ENCODE data around the gene HSFX2.
"Not testable (repeated sequence)": the region's sequence is repeated elsewhere in the genome, so short reads cannot be mapped to it uniquely, and the experiment has no call there.

The HSFX2 gene

DNA sequence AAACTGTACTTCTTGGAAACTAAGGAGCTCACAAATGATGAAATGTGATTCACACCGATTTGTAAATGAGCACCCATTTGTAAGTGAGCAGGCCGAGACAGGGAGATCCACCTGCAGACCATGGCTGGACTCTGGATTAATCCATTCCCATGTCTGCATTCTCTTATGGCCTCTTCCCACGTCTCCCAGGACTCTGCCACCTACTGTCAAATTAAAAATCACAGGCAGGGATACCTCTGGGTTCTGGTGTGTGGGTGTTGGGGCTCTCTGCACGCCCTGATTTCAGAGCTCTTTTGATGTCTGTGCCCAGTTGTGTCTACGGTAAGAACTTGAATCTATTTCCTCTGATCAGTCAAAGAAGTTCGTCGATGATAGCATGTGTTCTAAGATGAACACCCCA is 4.1 kb downstream of the HSFX2 start:
- not testable (repeated sequence) for DNase-seq (ENCODE audit: low spot score)

- not testable (repeated sequence) for DNase-seq (ENCODE audit: low spot score)
Observed at GRCh38 chrX:149587359-149587758, 7.8 kb downstream of the HSFX2 start, which contains the start of gene MAGEA9B. Gene MAGEA9B (minus strand): TSS chrX:149587459. CDS start chrX:149583179, 4,280 bp downstream.

- not testable (repeated sequence) for DNase-seq (ENCODE audit: low spot score)
Observed at GRCh38 chrX:149585631-149586030, 9.5 kb downstream of the HSFX2 start.

DNA sequence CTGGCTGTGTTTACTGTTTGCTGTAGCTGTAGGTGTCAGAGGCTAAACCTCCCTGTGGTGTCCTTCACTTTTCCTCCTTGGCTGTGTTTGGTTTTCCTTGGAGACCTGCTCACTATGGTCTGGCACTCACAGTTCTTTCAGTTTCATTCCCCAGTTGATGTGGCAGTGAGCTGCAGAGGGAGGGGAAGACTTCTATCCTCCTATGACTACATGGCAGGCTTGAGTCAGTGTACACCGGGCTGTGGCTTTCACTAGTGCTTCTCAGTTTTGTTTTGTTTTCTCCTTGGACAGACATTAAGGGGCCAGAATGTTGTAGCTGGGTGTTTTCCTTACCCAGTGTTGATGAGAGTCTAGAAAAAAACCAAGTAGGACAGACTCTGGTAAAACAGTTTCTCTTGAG is 21.7 kb downstream of the HSFX2 start:
- not testable (repeated sequence) for DNase-seq (ENCODE audit: low spot score)

- DNase-seq (ENCODE audit: low spot score), result no peak
Observed at GRCh38 chrX:149572743-149573142, 22.4 kb downstream of the HSFX2 start.

DNA sequence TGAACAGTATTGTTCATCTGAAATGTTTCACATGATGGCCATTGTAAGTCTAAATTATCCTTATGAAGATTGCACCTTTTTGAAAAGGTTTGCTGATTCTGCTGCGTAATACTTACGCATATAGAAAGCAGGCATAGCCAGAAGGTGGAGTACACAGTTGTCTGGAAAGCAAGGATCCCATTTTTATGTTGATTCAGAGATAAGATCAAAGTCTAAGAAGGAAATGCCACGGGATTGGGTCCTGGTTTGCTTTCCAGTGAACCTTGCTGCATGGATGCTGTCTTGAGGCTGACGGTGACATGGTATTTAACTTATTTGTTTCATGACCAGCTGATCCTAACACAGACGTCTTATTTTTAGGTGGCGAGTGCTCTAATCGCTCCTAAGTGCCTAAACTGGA is 23.3 kb downstream of the HSFX2 start:
- no peak for DNase-seq (ENCODE audit: low spot score)

DNA sequence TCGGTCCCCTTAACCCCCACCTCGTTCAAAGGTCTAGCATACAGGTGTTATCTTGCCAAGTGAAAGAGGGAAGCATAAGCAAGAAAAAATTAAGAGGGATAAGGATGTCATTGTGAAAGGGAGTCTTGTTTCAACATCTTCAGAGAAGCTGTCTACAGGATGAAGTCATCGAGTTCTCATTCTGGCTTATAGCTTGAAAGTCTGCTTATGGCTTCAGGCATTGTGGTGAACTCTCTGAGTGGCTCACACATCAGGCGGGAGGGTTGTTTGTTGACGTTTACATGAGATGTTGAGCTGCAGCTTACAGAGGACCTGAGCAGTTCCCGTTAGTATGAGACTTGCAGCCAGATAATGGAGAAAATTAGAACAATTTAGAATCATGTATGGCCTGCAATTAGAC is 24.4 kb downstream of the HSFX2 start:
- no peak for DNase-seq (ENCODE audit: low spot score)

DNA sequence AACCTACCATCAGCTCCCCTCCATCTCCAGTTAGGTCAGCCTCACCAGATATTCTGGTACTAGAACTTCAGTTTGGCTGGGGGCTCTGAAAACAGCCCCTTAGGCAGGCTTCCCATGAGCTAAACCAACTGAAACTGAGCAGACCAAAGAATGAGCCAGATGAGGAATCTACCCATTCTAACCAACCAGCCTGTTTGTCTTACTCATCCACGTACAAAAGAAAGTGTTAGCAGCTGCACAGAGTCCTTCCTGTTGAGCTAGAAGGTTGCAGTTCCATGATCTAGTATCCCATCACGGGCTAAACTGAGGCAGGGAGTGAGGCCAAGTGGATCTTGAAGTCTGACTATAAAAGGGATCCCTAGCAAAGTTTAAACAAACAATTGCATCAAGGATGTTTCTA is 25.3 kb downstream of the HSFX2 start:
- DNase-seq (ENCODE audit: low spot score), result no peak

DNA sequence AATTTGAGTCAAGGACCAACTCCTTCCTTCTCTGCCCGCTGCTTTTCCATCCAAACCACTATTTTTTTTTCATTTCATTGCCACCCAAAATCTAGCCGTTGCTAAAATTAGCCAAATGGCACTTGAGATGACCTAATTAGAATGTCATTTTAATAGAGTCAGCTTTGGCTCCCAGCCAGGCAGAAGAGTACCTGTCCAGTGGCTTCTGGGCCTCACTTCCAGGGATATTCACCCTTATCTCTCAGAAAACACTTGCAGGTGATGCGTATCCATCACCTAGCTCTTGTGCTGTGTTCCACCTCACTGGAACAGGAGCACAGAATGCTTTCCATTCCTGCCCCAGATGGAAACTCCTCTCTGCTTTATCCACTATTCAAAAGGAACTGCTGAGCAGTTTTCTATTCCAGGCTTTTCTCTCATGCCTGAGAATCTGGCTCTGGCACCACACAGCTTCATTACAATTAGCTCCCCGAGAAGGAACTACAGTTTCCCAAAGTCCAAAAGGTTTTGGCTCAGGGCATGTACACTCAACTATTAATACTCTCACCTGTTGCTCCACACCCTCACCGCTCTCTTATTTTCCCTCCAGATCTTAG is 26.3 kb downstream of the HSFX2 start:
- DNase-seq (ENCODE audit: low spot score), result no peak

DNA sequence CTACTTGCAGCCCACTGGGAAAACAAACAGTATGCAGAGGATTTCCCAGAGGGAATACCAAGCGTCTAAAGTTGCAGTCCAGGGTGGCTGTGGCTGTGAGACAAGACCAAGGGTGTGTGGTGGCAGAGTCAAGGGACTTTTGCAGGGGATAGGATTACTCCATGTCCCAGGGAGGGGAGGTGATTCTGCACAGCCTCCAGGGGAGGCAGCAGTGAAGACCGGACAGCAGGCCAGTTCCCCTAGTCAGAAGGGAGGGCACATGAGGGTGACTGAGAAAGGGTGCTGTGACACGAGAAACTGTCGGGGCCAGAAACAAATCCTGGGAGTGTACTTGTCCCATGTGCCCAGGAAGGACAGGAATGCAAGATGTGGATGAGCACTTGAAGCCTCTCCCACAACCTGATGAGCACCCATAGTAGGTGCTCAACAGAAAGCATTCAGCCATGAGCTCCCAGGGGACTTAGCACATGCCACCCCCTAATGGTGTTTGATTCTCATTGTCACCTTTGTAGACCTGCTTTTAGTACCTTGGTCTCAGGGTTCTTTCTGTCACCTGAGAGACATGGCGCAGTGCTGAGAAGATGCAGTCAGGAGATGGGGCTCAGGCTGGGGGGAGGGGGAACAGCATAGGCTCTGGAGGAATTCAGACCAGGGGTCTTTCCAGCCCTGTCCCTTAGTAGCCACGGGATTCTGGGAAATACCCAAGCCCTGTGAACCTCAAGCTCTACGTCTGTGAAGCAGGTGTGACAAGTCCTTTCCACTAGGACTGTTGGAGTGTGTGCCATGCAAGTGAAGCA is 27.3 kb downstream of the HSFX2 start:
- DNase-seq (ENCODE audit: low spot score), result no peak

GRCh38 chrX:149563359-149563758 is 31.8 kb downstream of the HSFX2 start:
- DNase-seq (ENCODE audit: low spot score), result no peak

DNA sequence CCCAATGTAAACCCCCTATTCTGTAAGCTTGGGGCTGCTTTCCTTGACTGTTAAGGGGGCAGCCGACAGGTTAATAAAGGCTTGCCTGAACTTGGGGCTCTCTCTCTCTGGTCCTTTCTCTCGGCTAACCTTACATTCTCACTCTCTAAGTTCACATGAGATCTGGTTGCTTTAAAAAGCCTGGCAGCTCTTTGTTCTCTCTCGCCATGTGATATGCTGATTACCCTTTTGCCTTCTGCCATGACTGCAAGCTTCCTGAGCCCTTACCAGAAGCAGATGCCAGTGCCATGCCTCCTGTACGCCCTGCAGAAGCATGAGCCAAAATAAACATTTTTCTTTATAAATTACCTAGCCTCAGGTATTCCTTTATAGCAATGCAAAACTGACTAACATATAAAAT is 39.9 kb downstream of the HSFX2 start:
- not testable (repeated sequence) for DNase-seq (ENCODE audit: low spot score)

- not testable (repeated sequence) for DNase-seq (ENCODE audit: low spot score)
Observed at GRCh38 chrX:149551939-149552248, 43.2 kb downstream of the HSFX2 start.

- not testable (repeated sequence) for DNase-seq (ENCODE audit: low spot score)
Observed at GRCh38 chrX:149551245-149551938, 43.7 kb downstream of the HSFX2 start.

- DNase-seq (ENCODE audit: low spot score), result not testable (repeated sequence)
Observed at GRCh38 chrX:149550454-149550853, 44.7 kb downstream of the HSFX2 start.

- DNase-seq (ENCODE audit: low spot score), result not testable (repeated sequence)
Observed at GRCh38 chrX:149549701-149550100, 45.4 kb downstream of the HSFX2 start, which contains the start of gene HSFX3. Gene HSFX3 (minus strand): TSS chrX:149549924. CDS start chrX:149549852, 72 bp downstream.

DNA sequence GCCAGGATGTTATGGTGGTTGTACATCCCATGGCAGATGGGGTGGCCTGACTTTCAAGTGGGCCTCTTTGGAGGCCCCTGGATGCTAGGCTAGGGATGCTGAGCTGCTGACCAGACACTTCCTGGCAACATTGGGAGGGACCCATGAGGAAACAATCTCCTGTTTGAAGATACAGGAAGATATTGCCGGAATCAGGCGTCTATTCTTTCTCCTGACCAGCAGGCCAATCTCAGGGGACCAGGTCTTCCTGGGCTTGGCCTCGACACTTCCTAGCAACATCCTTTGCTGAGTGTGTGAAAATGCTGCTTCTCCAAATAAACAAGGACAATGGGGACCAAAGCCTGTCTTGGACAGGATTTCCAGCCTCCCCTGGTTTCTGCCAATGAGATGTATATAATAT is 47.3 kb downstream of the HSFX2 start:
- DNase-seq (ENCODE audit: low spot score), result not testable (repeated sequence)

- not testable (repeated sequence) for DNase-seq (ENCODE audit: low spot score)
Observed at GRCh38 chrX:149546962-149547361, 48.2 kb downstream of the HSFX2 start.

DNA sequence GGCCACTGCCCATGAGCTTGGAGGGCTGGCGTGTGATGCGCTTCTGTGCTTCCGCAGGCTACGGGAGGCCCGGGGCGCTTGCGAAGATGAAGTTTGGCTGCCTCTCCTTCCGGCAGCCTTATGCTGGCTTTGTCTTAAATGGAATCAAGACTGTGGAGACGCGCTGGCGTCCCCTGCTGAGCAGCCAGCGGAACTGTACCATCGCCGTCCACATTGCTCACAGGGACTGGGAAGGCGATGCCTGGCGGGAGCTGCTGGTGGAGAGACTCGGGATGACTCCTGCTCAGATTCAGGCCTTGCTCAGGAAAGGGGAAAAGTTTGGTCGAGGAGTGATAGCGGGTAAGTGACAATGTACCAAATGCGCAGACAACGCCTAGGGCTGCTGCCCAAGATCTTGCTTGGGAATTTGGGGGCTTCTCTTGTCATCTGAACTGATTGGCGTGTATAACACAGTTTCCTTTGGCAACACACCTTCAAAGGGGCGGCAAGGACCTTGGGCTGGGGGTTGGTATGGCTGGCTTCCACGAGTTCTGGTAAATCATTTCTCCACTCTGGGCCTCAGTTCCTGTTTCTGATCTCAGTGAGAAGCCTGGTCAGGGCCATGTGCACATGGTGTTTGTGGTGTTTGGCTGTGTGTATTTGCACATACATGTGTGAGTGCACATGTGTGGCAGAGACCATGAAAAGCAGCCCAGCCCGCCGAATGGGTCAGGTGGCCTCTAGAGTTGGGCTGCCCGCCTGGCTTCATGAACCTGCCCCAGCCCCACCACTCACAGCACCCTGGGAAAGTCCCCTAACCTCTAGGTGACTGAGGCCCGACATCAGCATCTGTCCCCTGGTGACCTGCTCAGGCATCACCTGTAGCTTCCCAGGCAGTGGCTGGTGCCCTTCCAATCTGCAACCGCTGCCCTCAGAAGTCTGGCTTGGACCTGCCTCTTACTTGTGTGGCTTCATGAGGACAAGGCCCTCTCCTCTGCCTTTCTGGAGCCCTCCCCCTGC is 49.3 kb downstream of the HSFX2 start:
- not testable (repeated sequence) for DNase-seq (ENCODE audit: low spot score)
